ENCODE measurements around the gene AGPAT2.

The AGPAT2 gene

DNA sequence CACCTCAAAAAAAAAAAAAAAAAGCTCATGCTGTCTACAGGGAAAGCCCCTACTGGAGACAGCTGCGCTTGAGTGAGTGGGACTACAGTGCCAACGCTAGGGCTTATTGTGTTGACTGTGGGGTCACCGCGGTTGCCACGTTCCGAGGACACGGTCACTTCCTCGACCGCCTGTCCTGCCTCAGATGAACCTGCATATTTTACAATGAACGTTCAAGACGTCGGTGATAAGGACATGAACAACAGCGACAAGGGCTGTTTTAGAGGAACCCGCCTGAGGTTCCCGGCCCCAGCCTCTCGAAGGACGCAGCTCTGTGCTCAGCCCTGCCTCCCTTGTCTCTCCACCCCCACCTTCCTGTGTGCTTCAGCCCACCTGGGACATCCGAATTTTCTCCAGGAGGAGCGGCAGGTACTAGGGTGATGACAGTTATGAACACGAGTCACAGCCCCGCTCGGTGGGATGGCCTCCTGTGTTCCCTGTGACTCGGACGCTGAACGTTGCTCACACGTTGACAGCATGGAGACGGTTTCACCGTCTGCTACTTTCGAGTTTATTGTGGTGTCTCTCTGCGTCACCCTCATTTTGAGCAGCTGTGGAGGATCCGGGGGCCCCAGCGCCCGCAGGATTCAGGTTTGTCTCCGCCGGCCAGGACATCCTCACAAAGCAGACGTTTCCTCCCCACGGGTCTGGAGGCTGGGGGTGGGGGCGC lies 13.9 kb upstream of the AGPAT2 start:
- no peak for FAIRE-seq

DNA sequence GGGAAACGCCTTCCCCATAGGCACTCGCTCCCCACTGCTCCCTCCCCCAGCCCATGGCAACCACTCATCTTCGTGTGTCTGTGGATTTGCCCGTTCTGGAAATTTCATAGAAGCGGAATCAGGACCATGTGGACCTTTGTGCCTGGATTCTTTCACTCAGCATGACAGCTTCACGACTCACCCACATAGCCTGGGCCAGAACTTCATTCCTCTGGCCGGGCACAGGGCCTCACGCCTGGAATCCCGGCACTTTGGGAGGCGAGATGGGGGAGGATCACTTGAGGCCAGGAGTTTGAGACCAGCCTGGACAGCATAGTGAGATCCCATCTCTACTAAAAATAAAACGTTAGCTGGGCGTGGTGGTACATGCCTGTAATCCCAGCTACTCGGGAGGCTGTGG lies 13.0 kb upstream of the AGPAT2 start:
- FAIRE-seq, result no peak

DNA sequence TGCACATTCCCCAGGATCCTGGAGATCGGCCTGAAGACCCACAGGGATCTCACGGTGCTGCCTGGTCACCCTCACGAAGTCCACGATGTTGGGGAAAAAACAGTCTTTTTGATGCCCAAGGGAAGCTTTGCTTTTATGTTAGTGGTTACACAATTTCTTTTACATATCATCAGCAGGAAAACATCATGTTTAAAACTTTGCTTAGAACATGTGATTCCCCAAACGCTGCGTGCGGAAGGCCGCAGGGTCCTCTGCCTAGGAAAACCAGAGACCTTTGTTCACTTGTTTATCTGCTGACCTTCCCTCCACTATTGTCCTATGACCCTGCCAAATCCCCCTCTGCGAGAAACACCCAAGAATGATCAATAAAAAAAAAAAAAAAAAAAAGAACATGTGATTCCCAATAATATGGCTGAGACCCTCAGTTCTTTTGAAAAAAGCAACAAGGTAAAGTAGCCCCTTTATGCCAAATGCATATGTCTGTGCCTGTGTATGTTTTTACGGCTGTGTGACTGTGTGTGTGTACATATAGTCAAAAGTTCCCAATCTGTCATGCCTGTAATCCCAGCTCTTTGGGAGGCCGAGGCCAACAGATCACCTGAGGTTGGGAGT lies 11.5 kb upstream of the AGPAT2 start:
- no peak for FAIRE-seq

- no peak for FAIRE-seq
These were observed 10.7 kb upstream of the AGPAT2 start for GRCh38 chr9:136697821-136698526.

DNA sequence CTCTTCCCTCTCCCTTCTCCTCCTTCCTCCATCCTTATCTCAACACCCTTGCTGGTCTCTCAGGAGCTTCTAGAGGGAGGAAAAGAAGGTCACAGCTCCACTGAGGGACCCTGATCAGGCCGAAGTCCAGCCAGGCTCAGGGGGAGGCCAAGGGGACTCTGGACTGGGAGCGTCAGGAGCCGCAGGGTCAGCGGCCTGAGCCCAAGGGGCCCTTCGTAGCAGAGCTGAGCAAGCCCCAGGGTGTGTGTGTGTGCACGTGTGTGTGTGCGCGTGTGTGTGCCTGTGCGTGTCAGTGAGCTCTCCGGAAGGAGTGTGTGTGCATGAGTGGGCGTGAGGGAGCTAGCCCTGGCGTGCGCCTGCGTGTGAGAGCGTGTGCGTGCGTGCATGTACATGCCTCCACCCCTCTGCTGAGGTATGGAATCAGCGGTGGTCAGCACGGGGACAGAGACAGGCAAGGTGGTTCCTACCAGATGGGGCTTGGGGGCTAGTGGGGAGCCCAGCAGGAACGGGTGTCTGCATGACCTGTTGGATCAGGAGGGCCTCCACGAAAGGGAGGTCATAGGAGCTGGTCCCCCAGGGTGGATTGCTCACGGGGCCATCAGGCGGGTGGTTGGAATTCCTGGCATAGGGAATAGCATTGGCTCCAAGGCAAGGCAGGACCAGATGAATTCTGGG lies 10.0 kb upstream of the AGPAT2 start:
- no peak for FAIRE-seq

DNA sequence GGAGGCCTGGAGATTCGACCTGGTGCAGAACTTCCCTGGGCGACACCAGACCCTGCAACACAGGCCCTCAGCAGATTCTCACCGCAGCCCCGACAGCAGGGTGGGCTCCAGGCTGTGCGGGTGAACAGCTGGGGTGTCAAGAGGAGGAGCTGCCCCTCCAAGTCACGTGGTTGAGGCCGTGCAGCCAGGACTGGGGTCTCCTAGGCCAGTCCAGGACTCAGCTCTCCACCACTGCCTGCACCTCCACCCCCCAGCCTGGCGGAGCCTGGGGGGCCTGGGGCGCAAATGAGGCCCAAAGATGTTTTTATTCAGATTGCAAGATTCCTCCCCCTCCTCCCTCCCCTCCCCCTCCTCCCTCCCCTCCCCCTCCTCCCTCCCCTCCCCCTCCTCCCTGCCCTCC lies 9.2 kb upstream of the AGPAT2 start:
- no peak for FAIRE-seq

DNA sequence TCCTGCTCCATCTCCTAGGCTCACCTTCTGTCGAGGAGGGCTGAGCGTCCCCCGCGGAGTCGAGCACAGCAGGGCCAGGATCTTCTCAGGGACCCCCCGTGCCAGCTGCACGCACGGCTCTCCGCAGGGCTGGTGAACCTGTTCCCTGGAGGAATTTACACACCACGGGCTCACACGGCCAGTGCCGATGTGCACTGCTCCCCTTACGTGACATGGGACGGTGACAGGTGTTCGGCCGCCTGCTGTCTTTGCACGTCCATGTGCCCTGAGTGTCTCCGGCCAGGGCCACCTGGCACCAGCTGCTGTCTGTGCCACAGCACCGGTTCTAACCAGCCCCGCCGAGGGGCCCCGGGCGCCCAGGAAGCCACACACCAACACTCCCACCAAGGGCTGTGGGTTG lies 8.7 kb upstream of the AGPAT2 start:
- no peak for FAIRE-seq

DNA sequence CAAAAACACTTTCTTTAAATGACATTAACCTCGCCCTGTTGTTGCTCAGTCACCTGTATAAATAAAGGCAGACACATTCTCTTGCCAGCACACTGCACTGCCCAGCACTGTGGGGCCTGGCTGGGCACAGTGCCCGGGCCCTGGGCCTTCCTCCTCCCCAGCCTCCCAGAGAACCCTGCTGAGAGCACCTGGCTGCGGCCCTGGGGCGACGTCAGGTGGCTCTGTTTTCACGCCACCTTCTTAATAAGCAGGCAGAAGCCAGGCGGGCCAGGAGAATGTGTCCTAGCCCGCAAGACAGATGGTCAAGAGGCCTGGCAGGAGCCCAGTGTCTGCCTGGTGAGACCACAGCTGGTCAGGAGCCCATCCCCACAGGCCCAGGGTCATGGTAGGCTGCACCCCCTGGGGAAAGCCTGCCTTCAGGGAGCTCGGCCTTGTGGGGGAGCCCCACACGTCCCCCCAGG lies 8.2 kb upstream of the AGPAT2 start:
- no peak for FAIRE-seq

DNA sequence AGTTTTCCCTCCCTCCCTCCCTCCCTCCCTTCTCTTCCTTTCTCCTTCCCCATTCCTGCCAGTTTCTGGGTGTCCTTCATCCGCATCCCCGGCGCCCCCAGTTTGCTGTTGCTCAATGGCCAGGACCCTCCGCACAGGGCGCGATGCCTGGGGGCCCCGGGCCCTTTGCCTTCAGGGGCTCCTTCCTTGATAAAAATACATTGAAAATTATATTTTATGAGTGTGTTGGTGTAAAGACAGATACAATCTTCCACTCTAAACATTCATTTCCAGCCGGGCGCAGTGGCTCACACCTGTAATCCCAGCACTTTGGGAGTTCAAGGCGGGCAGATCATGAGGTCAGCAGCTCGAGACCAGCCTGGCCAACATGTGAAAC lies 7.6 kb upstream of the AGPAT2 start:
- FAIRE-seq, result no peak

- no peak for FAIRE-seq
These were observed 7.1 kb upstream of the AGPAT2 start for GRCh38 chr9:136694163-136694871.

GRCh38 chr9:136693490-136694162 lies 6.4 kb upstream of the AGPAT2 start:
- no peak for FAIRE-seq

- FAIRE-seq, result no peak
These were observed 5.9 kb upstream of the AGPAT2 start for GRCh38 chr9:136693135-136693489.

- FAIRE-seq, result no peak
These were observed 5.2 kb upstream of the AGPAT2 start for GRCh38 chr9:136692185-136693134.

DNA sequence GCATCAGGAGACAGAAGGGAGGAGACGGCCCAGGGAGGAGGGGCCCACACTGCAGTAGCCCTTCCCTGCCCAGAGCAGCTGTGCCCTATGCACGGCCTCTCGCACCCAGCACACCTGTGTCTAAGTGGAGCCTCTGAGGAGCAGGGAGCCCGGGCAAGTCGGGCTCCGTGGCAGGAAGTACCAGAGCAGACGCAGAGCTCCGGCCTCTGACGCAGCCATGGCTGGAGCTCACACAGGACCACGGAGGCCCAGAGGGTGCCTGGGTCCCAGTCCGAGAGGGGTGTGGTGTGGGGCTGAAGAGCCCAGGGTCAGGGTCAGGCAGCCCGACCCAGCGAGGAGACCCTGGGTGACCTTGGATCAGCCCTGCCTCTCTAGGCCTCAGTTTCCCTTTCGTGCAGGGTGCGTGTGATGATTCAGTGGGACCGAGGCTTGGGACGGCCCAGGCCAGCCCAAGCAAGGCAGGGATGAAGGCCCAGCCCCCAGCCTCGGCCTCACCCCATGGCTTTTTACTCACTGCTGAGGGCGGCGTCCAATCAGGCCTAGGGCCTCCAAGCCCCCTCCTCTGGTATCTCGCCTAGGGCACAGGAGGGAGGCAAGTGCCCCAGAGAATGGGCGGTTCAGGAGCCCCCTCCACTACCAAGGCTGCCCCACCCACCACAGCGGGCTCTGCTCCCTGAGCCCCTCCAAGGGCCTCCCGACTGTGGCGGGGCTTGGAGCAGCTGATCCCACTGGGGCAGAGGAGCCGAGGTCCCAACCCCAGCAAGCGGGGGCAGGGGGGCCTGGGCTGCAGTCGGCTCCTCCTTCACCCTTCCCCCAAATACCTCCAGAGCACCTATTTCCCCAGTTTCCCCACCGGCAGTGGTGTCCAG lies 4.3 kb upstream of the AGPAT2 start:
- no peak for FAIRE-seq

- FAIRE-seq, result no peak
These were observed 3.6 kb upstream of the AGPAT2 start for GRCh38 chr9:136690806-136691261.

- no peak for FAIRE-seq
These were observed 3.0 kb upstream of the AGPAT2 start for GRCh38 chr9:136690104-136690805.

DNA sequence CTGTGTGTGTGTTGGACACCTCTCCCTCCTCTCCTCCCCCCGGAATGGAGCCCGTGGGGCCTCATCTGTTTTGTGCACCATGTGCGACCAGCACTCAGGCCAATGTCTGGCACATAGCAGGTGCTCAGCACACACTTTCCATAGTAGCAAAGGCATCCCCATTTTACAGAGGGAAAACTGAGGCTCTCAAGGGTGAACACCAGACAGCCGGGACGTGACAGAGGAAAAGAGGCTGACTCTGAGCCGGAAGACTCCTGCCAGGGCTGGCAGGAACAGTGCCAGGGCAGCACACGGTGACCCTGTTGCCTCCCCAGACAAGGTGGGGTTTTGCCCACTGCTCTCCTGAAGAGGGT lies 1.8 kb upstream of the AGPAT2 start:
- no peak for FAIRE-seq

GRCh38 chr9:136688274-136689107 lies 1.2 kb upstream of the AGPAT2 start:
- FAIRE-seq, result no peak
